H1 (cell line): ENCODE results near the gene AKIRIN2. TPM values are rescaled to one million over a fixed set of nuclear protein-coding genes. Genes with fewer than 3 reads are reported as not detected.

Experiments
- CTCF ChIA-PET: fragments of 300-600 bp; sonication (Branson Sonifier 250); formaldehyde crosslinking; loops from one replicate; lab custom pipeline; 2021; ENCODE audit not compliant: partially characterized antibody; lab: Charles Lee
- POLR2A ChIA-PET: fragments of 300-600 bp; sonication (Branson Sonifier 250); formaldehyde crosslinking; loops from one replicate; lab custom pipeline; 2021; ENCODE audit warnings: inconsistent platforms; ENCODE audit not compliant: partially characterized antibody; lab: Charles Lee
- DNase-seq, 2 experiments: peaks; one replicate each; pipeline versions ENCODE4 v3.0.0 to v3.0.0-alpha.2; 2010 to 2022; ENCODE audit warnings: low spot score in 2 of 2, low read depth in 1 of 2, mixed read lengths in 1 of 2
- FAIRE-seq: peaks from 2 replicates; lab custom pipeline; 2011; peaks lifted over from hg19 to GRCh38; lab: Jason Lieb, UNC
- H2AFZ ChIP-seq: 2 replicates; pipeline ENCODE4 v1.8.1; 2012; ENCODE audit warnings: low read length, inconsistent platforms
- H2AK5ac ChIP-seq: 2 replicates; pipeline ENCODE4 v1.6.1; 2013; ENCODE audit warnings: low read depth, low read length
- H2BK120ac ChIP-seq: replicated peaks from 2 replicates; pipeline ENCODE3; 2013; ENCODE audit warnings: low read depth, low read length, inconsistent platforms
- H2BK12ac ChIP-seq: 2 replicates; pipeline ENCODE4 v1.6.1; 2013; ENCODE audit warnings: low read depth, low read length
- H2BK15ac ChIP-seq: 2 replicates; pipeline ENCODE4 v1.6.1; 2013; ENCODE audit warnings: low read length
- H2BK20ac ChIP-seq: 2 replicates; pipeline ENCODE4 v1.6.1; 2013; ENCODE audit warnings: low read length
- H2BK5ac ChIP-seq: 2 replicates; pipeline ENCODE4 v1.6.1; 2013; ENCODE audit warnings: low read depth, low read length
- H3K14ac ChIP-seq: 2 replicates; pipeline ENCODE4 v1.6.1; 2013; ENCODE audit warnings: inconsistent platforms; ENCODE audit not compliant: insufficient read length
- H3K18ac ChIP-seq: 2 replicates; pipeline ENCODE4 v1.6.1; 2013; ENCODE audit warnings: low read length; ENCODE audit errors: extremely low read depth
- H3K23ac ChIP-seq: 2 replicates; pipeline ENCODE4 v1.6.1; 2013; ENCODE audit warnings: inconsistent platforms; ENCODE audit not compliant: insufficient read length
- H3K23me2 ChIP-seq: 2 replicates; pipeline ENCODE4 v1.6.1; 2013; ENCODE audit warnings: low read depth, low read length
- H3K27ac ChIP-seq: 2 replicates; pipeline ENCODE4 v1.6.1; 2011; ENCODE audit warnings: low read depth, low read length, inconsistent platforms
- H3K27me3 ChIP-seq, 4 experiments: replicated peaks in 1 of 4; 1 replicate in 1 of 4; 2 replicates in 3 of 4; pipeline versions ENCODE4 v1.6.1 to v1.8.1; 2011 to 2013; ENCODE audit warnings: low read length in 3 of 4, mild to moderate bottlenecking in 3 of 4, inconsistent platforms in 2 of 4, mixed read lengths in 2 of 4, moderate library complexity in 1 of 4; ENCODE audit not compliant: control insufficient read depth in 3 of 4, insufficient read depth in 3 of 4; ENCODE audit errors: extremely low read depth in 1 of 4
- H3K36me3 ChIP-seq, 4 experiments: 2 replicates each; pipeline versions ENCODE4 v1.6.1 to v1.8.1; 2011 to 2013; ENCODE audit warnings: mild to moderate bottlenecking in 4 of 4, low read length in 3 of 4, moderate library complexity in 2 of 4, control low read depth in 1 of 4, inconsistent platforms in 1 of 4; ENCODE audit not compliant: insufficient read depth in 4 of 4, control insufficient read depth in 2 of 4
- H3K4ac ChIP-seq: replicated peaks from 2 replicates; pipeline ENCODE3; 2013; ENCODE audit warnings: low read length, low read depth, mixed read lengths, inconsistent platforms; ENCODE audit not compliant: insufficient read length
- H3K4me1 ChIP-seq, 4 experiments: replicated peaks in 1 of 4; 1 replicate in 1 of 4; 2 replicates in 3 of 4; pipeline versions ENCODE4 v1.6.1 to v1.8.1; 2011 to 2013; ENCODE audit warnings: low read length in 3 of 4, inconsistent platforms in 2 of 4, mixed read lengths in 1 of 4; ENCODE audit not compliant: insufficient read depth in 4 of 4, control insufficient read depth in 3 of 4
- H3K4me2 ChIP-seq, 2 experiments: 2 replicates each; pipeline versions ENCODE4 v1.6.1 to v1.8.1; 2011 to 2013; ENCODE audit warnings: low read depth in 2 of 2, low read length in 2 of 2, control low read depth in 1 of 2, inconsistent platforms in 1 of 2, mild to moderate bottlenecking in 1 of 2; ENCODE audit not compliant: insufficient read depth in 1 of 2
- H3K4me3 ChIP-seq, 4 experiments: fragments of 200-600, 300-600 bp in 1 of 4; sonication (generic), shearing (Covaris generic), sonication (Bioruptor Twin) in 1 of 4; 2 replicates each; pipeline versions ENCODE4 v1.5.1 to v1.8.1; 2011 to 2016; ENCODE audit warnings: low read length in 4 of 4, low read depth in 3 of 4, control low read depth in 2 of 4, inconsistent platforms in 2 of 4, mild to moderate bottlenecking in 2 of 4, mixed read lengths in 1 of 4, moderate library complexity in 1 of 4; ENCODE audit not compliant: insufficient read depth in 2 of 4; ENCODE audit errors: extremely low read depth in 1 of 4
- H3K56ac ChIP-seq: replicated peaks from 2 replicates; pipeline ENCODE3; 2013; ENCODE audit warnings: low read depth, mild to moderate bottlenecking, mixed read lengths, low read length, inconsistent platforms; ENCODE audit not compliant: insufficient read length
- H3K79me1 ChIP-seq: 2 replicates; pipeline ENCODE4 v1.6.1; 2013; ENCODE audit warnings: low read depth, low read length, control low read depth
- H3K79me2 ChIP-seq, 2 experiments: 2 replicates each; pipeline versions ENCODE4 v1.6.1 to v1.8.1; 2012 to 2013; ENCODE audit warnings: low read length in 2 of 2, mild to moderate bottlenecking in 2 of 2, inconsistent platforms in 1 of 2; ENCODE audit not compliant: insufficient read depth in 2 of 2, control insufficient read depth in 1 of 2
- H3K9ac ChIP-seq, 4 experiments: replicated peaks in 1 of 4; 1 replicate in 1 of 4; 2 replicates in 3 of 4; pipeline versions ENCODE4 v1.6.1 to v1.8.1; 2011 to 2013; ENCODE audit warnings: low read depth in 3 of 4, low read length in 3 of 4, control low read depth in 2 of 4, mild to moderate bottlenecking in 2 of 4, moderate library complexity in 2 of 4, inconsistent platforms in 1 of 4; ENCODE audit errors: extremely low read depth in 1 of 4
- H3K9me3 ChIP-seq, 2 experiments: 2 replicates each; pipeline versions ENCODE4 v1.6.1 to v1.8.1; 2012 to 2013; ENCODE audit warnings: mild to moderate bottlenecking in 2 of 2, moderate library complexity in 2 of 2, control low read depth in 1 of 2, inconsistent platforms in 1 of 2, low read depth in 1 of 2, low read length in 1 of 2, mixed read lengths in 1 of 2; ENCODE audit not compliant: insufficient read depth in 2 of 2
- H4K20me1 ChIP-seq, 2 experiments: replicated peaks in 1 of 2; 2 replicates each; pipeline versions ENCODE3 to v1.8.1; 2011 to 2013; ENCODE audit warnings: inconsistent platforms in 2 of 2, low read length in 2 of 2, mild to moderate bottlenecking in 1 of 2; ENCODE audit not compliant: insufficient read depth in 2 of 2, control insufficient read depth in 1 of 2
- H4K5ac ChIP-seq: 2 replicates; pipeline ENCODE4 v1.6.1; 2013; ENCODE audit warnings: low read length, low read depth, mixed read lengths, inconsistent platforms; ENCODE audit not compliant: insufficient read length
- H4K8ac ChIP-seq: 2 replicates; pipeline ENCODE4 v1.8.0; 2013; ENCODE audit warnings: mild to moderate bottlenecking, moderate library complexity, low read length, inconsistent platforms; ENCODE audit not compliant: insufficient read depth; ENCODE audit errors: extremely low read depth
- H4K91ac ChIP-seq: replicated peaks from 2 replicates; pipeline ENCODE3; 2013; ENCODE audit warnings: low read length, mixed read lengths, inconsistent platforms; ENCODE audit not compliant: insufficient read length
- BACH1 ChIP-seq: IDR thresholded peaks from 2 replicates; pipeline ENCODE4 v1.6.1; 2012; ENCODE audit warnings: low read length, improper control_type of control experiment
- BCL11A ChIP-seq, 2 experiments: IDR thresholded peaks; one replicate each; pipeline ENCODE4 v1.6.1; 2011; ENCODE audit warnings: low read depth in 2 of 2, low read length in 2 of 2, mild to moderate bottlenecking in 2 of 2
- CBX8 ChIP-seq: fragments of 300-800, 300-1000 bp; sonication (generic); IDR thresholded peaks from 2 replicates; pipeline ENCODE4 v1.7.1; 2016; ENCODE audit warnings: low read depth, low read length, borderline replicate concordance
- FOSL1 ChIP-seq: IDR thresholded peaks from 2 replicates; pipeline ENCODE4 v1.6.1; 2011; ENCODE audit warnings: mild to moderate bottlenecking, low read depth, low read length, moderate library complexity; ENCODE audit not compliant: insufficient read depth
- KDM1A ChIP-seq: fragments of 200-600, 300-600 bp; sonication (generic); IDR thresholded peaks from 2 replicates; pipeline ENCODE4 v1.7.1; 2016; ENCODE audit warnings: mild to moderate bottlenecking, low read length, borderline replicate concordance
- MAFK ChIP-seq: IDR thresholded peaks from 2 replicates; pipeline ENCODE4 v1.6.1; 2012; ENCODE audit warnings: low read depth, mild to moderate bottlenecking, improper control_type of control experiment, low read length
- SRF ChIP-seq: IDR thresholded peaks from 2 replicates; pipeline ENCODE4 v1.6.1; 2011; ENCODE audit warnings: mild to moderate bottlenecking, low read depth, low read length, moderate library complexity
- ZNF274 ChIP-seq: IDR thresholded peaks from 2 replicates; pipeline ENCODE4 v1.7.0; 2012; ENCODE audit warnings: low read length, borderline replicate concordance; ENCODE audit errors: extremely low read depth
- WGBS, 2 experiments: shearing (Covaris generic) in 1 of 2; methylation state at CpG; one replicate each; pipeline versions ENCODE4 v1.1.6 to v1.1.7; 2013 to 2015; ENCODE audit warnings: low lambda C conversion rate in 2 of 2, mixed read lengths in 2 of 2, inconsistent platforms in 1 of 2, low coverage in 1 of 2, missing lambda C conversion rate in 1 of 2; ENCODE audit not compliant: insufficient replicate concordance in 2 of 2, insufficient coverage in 1 of 2, insufficient read length in 1 of 2; ENCODE audit errors: extremely low coverage in 1 of 2, missing lambda C conversion rate in 1 of 2; 5-methylcytosine and 5-hydroxymethylcytosine counted together
- polyA plus RNA-seq, 7 experiments: library from polyadenylated mRNA; depleted of rRNA in 3 of 7; stranded (reverse) in 5 of 7; unstranded in 2 of 7; fragments of >200 nt in 5 of 7; fragments of 200-250 nt in 2 of 7; gene quantifications; 1 replicate in 5 of 7; 2 replicates in 1 of 7; 4 replicates in 1 of 7; pipeline versions ENCODE4 v1.2.1 to v1.2.3, GENCODE V29; 2011 to 2013; ENCODE audit warnings: missing spikeins in 2 of 7, mixed read lengths in 2 of 7
- total RNA-seq: library from RNA; stranded (reverse); fragmentation: NEBNext Ultra II Directional; extraction: Animal tissue kit (Norgen Biotek cat#: 25700); gene quantifications from 2 replicates; pipeline ENCODE4 v1.2.1, GENCODE V29; 2021

The AKIRIN2 gene
- total and polyA plus RNA-seq, 2 of the 8 experiments (the other 6 are each of a cell fraction or from before 2014, with no cell fraction given) = 35.6 to 75.3 TPM

DNA sequence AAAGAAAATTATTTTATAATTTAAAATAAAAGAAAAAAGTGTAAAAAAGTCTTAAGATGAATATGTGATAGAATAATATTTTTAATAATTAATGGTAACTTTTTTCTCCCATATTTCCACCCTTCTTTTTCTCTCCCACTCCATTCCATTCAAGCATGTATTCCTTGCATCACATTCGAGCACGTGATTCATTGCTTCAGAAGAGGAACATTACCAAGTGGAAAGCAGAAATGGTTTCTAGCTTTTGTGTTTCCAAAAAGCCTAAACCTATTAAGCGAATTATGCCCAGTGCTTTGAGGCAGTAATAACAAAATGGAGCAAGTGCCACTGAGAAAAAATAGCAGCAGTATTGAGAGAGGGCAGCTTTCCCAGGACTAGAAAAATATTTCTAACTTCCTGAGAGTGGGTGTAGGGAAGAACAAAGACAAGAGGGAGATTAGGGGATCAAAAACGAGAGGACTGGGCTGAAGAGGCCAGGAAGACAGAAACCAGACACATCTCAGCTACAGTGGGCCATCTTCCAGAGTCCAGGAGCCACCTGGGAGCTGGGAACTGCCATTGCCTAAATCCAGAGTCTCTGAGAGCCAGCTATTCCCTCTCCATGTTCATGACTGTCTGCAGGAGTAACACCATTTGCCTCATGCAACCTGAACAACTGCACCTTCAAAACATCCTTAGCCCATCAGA, 15.0 kb upstream of the AKIRIN2 start:
- no peak overlapping the region for H3K9ac ChIP-seq
- FAIRE-seq (no peak), DNase-seq (peak in 1 of 2 experiments; percentile 23)
- H3K4me1 ChIP-seq = peaks cover 0 to 5% (median 2%) of the 10 kb centered on the region in 4 experiments; a peak in 3 of 7 replicates
- H2BK120ac ChIP-seq = no peak overlapping the region
- no peak overlapping the region for H4K91ac ChIP-seq
- 85% methylated on average over 4 of the region's 4 CpGs; no CpG with 5 or more reads in 1 of the 2 experiments for WGBS, 2 experiments
- H3K56ac ChIP-seq = no peak overlapping the region
- H2AK5ac ChIP-seq = no peak overlapping the region
- no peak overlapping the region for H2BK12ac ChIP-seq
- no peak overlapping the region for H2BK20ac ChIP-seq
- no peak overlapping the region for H3K4me3 ChIP-seq
- no peaks in the 10 kb centered on the region for H3K79me1 ChIP-seq
- no peak overlapping the region for H3K14ac ChIP-seq
- H3K18ac ChIP-seq = no peak overlapping the region
- peak overlapping the region; percentile 90; the same call in 1 of the 2 replicates for H2AFZ ChIP-seq
- H3K4ac ChIP-seq = no peak overlapping the region
- ChIA-PET POLR2A (interaction anchor here (2.6 kb wide), 1 partner anchor 15 kb away, joined by 9 read pairs; the partner anchor contains the start of gene AKIRIN2), CTCF (interaction anchor here (0.5 to 1.7 kb wide), 3 partner anchors 15 to 1154 kb away, joined by 3 to 4 read pairs (median 3); no protein-coding TSS in a partner anchor)
- H2BK5ac ChIP-seq = no peak overlapping the region
- no peaks in the 10 kb centered on the region for H3K9me3 ChIP-seq
- H3K23me2 ChIP-seq = no peaks in the 10 kb centered on the region
- no peak overlapping the region for H4K5ac ChIP-seq
- no peak overlapping the region for H3K4me2 ChIP-seq
- H3K36me3 ChIP-seq = no peaks in the 10 kb centered on the region
- no peaks in the 10 kb centered on the region for H3K27me3 ChIP-seq
- no peaks in the 10 kb centered on the region for H3K79me2 ChIP-seq
- H3K27ac ChIP-seq = no peak overlapping the region
- TF ChIP-seq BCL11A (IDR thresholded peaks at IDR 0.05; ENCODE audit: low read depth in 2 of 2, low read length in 2 of 2) (no peak), KDM1A (no peak), MAFK (no peak), BACH1 (no peak), SRF (no peak), FOSL1 (no peak), ZNF274 (no peak), CBX8 (no peak)
- H4K8ac ChIP-seq = peak overlapping the region; percentile 65; the same call in 1 of the 2 replicates
- no peak overlapping the region for H2BK15ac ChIP-seq
- no peaks in the 10 kb centered on the region for H4K20me1 ChIP-seq
- no peak overlapping the region for H3K23ac ChIP-seq
